Activated CD4-positive, CD25-positive, alpha-beta regulatory T cell (primary cell): ENCODE results near the gene OSGEP.

Source experiments
- DNase-seq, 4 experiments: peaks; one replicate each; lab custom pipeline; 2025; lab: John Stamatoyannopoulos, UW

The OSGEP gene

DNA sequence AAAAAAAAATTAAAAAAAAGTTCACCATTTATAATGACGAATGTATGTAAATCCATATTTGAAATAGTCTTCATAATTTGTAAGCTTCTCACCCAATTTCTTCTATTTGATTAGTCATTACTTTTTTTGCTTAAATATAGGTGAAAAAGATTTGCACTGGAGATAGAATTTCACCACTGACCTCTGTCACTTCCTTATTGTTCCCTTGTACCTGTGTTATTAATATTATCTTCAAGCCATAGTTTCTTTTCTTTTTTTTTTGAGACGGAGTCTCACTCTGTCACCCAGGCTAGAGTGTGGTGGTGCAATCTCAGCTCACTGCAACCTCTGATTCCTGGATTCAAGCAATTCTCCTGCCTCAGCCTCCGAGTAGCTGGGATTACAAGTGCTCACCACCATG is 57.1 kb downstream of the OSGEP start:
- no peak for DNase-seq
